ENCODE data around the gene CALCOCO1. TPM values are rescaled to one million over a fixed set of nuclear protein-coding genes. Genes with fewer than 3 reads are reported as not detected.

Gene CALCOCO1
- total RNA-seq, 1 experiment from 2014 or later = 16.8 TPM

GRCh38 chr12:53709671-53710070 is 17.6 kb downstream of the CALCOCO1 start:
- peaks cover 11% of the 10 kb centered on the region for H3K4me1 ChIP-seq (ENCODE audit: insufficient read depth, low read length, poor library complexity, severe bottlenecking)
- CTCF ChIA-PET = no interaction called here
- no peak overlapping the region for H3K27ac ChIP-seq (ENCODE audit: low read depth, low read length, poor library complexity, severe bottlenecking)
- peaks cover 5% of the 10 kb centered on the region for H3K27me3 ChIP-seq (replicated peaks; ENCODE audit: insufficient read depth, low read depth, low read length, poor library complexity)
- POLR2A ChIA-PET (ENCODE audit: low non-redundant PET) = no interaction called here
- DNase-seq (ENCODE audit: low spot score) = no peak
- no TSS peak for BruUV-seq (replicated peaks)
- H3K4me3 ChIP-seq (ENCODE audit: low read depth, low read length, poor library complexity, severe bottlenecking) = no peak overlapping the region
- no peak for TF ChIP-seq CTCF (conservative IDR thresholded peaks at IDR 0.05; ENCODE audit: low read depth, low read length)
- TF ChIP-seq EZH2 (IDR thresholded peaks at IDR 0.05; ENCODE audit: borderline replicate concordance, low read depth, low read length, poor library complexity, severe bottlenecking) = no peak
- H3K36me3 ChIP-seq (ENCODE audit: insufficient read depth, low read length, poor library complexity, severe bottlenecking) = no peaks in the 10 kb centered on the region
- no peaks in the 10 kb centered on the region for H3K9me3 ChIP-seq (ENCODE audit: low read depth, low read length, poor library complexity, severe bottlenecking)
- intact Hi-C loops (cut with micrococcal nuclease; ENCODE audit: unreplicated experiment) = no loop called here

DNA sequence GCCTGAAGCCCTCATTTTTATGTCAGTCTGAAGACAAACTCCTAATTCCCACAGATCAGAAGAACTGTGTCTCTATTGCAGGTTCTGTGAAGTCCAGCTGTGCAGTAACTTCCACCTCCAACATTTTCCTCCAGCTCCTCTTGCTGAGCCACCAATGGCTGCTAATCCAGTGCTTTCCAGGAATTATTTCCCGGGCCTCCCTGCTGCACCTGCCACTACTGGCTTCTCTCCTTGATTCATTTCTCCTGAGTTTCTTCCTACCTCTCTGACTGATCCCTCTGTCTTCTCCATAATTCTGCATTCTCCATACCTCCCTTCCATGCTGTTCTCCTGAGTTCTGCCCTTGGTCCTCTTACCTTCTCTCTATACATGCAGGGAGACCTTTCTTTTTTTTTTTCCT is 21.2 kb downstream of the CALCOCO1 start:
- CTCF ChIA-PET = interaction anchor here (1.5 kb wide), 1 partner anchor 37 kb away, joined by 4 read pairs; no protein-coding TSS in a partner anchor
- Histone ChIP-seq H3K36me3 (ENCODE audit: insufficient read depth, low read length, poor library complexity, severe bottlenecking) (no peaks in the 10 kb centered on the region), H3K9me3 (ENCODE audit: low read depth, low read length, poor library complexity, severe bottlenecking) (no peaks in the 10 kb centered on the region), H3K4me1 (ENCODE audit: insufficient read depth, low read length, poor library complexity, severe bottlenecking) (peaks cover 16% of the 10 kb centered on the region), H3K4me3 (ENCODE audit: low read depth, low read length, poor library complexity, severe bottlenecking) (no peak overlapping the region), H3K27ac (ENCODE audit: low read depth, low read length, poor library complexity, severe bottlenecking) (no peak overlapping the region), H3K27me3 (replicated peaks; ENCODE audit: insufficient read depth, low read depth, low read length, poor library complexity) (peaks cover 5% of the 10 kb centered on the region)
- intact Hi-C loops (cut with micrococcal nuclease; ENCODE audit: unreplicated experiment) = no loop called here
- POLR2A ChIA-PET (ENCODE audit: low non-redundant PET) = no interaction called here
- BruUV-seq (replicated peaks) = no TSS peak
- no peak for TF ChIP-seq CTCF (conservative IDR thresholded peaks at IDR 0.05; ENCODE audit: low read depth, low read length)
- no peak for TF ChIP-seq EZH2 (IDR thresholded peaks at IDR 0.05; ENCODE audit: borderline replicate concordance, low read depth, low read length, poor library complexity, severe bottlenecking)
- DNase-seq (ENCODE audit: low spot score) = no peak

GRCh38 chr12:53703756-53704155 is 23.5 kb downstream of the CALCOCO1 start:
- no peak overlapping the region for H3K4me3 ChIP-seq (ENCODE audit: low read depth, low read length, poor library complexity, severe bottlenecking)
- POLR2A ChIA-PET (ENCODE audit: low non-redundant PET) = no interaction called here
- H3K36me3 ChIP-seq (ENCODE audit: insufficient read depth, low read length, poor library complexity, severe bottlenecking) = no peaks in the 10 kb centered on the region
- H3K4me1 ChIP-seq (ENCODE audit: insufficient read depth, low read length, poor library complexity, severe bottlenecking) = peaks cover 15% of the 10 kb centered on the region
- BruUV-seq (replicated peaks) = no TSS peak
- DNase-seq (ENCODE audit: low spot score) = no peak
- CTCF ChIA-PET = interaction anchor here (2.6 kb wide), 1 partner anchor 43 kb away, joined by 25 read pairs; no protein-coding TSS in a partner anchor
- no peaks in the 10 kb centered on the region for H3K9me3 ChIP-seq (ENCODE audit: low read depth, low read length, poor library complexity, severe bottlenecking)
- no peak for TF ChIP-seq CTCF (conservative IDR thresholded peaks at IDR 0.05; ENCODE audit: low read depth, low read length)
- TF ChIP-seq EZH2 (IDR thresholded peaks at IDR 0.05; ENCODE audit: borderline replicate concordance, low read depth, low read length, poor library complexity, severe bottlenecking) = no peak
- intact Hi-C loops (cut with micrococcal nuclease; ENCODE audit: unreplicated experiment) = loop anchor here (5.0 kb wide), 2 partner anchors 279 to 499 kb away; no protein-coding TSS in a partner anchor
- H3K27ac ChIP-seq (ENCODE audit: low read depth, low read length, poor library complexity, severe bottlenecking) = no peak overlapping the region
- peaks cover 4% of the 10 kb centered on the region for H3K27me3 ChIP-seq (replicated peaks; ENCODE audit: insufficient read depth, low read depth, low read length, poor library complexity)
